ENCODE data around the gene PLCH1.
A peak's percentile ranks its signal among the peaks of the same experiment; 100 is the strongest.

PLCH1 gene

DNA sequence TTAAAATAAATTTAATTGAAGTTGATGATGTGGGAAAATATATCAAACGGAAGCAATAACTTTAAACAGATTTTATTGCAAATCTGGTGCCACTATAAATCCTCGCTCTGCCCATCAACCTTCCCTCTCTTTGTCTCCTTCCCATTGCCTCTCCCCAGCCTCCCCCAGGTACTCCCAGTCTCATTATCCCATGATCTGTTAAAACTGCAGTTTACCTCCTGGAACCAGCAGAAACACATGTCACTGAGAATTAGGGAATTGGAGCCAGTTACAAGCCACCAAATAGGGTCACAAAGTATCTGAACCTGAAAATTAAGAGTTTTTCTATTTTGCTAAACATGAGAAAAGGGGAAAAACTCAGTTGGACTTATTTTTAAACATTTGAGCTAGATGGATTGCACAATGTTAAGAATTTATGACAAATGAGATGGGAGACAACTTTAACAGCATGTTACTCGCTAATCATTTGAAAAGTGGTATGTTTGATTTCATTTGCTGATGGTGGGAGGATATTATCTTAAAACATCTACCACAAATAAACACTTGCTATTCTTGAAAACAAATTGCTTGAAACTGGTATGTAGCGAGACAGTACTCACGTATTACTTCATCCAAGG, 2.4 kb downstream of the PLCH1 start:
- Histone ChIP-seq H3K36me3 (no peaks in the 10 kb centered on the region), H3K27me3 (peaks cover 56% of the 10 kb centered on the region), H3K4me3 (ENCODE audit: low read depth, low read length) (no peak overlapping the region), H3K4me1 (no peaks in the 10 kb centered on the region), H3K9me3 (no peaks in the 10 kb centered on the region)
- no peak for DNase-seq
- TF ChIP-seq, protein P1, sequence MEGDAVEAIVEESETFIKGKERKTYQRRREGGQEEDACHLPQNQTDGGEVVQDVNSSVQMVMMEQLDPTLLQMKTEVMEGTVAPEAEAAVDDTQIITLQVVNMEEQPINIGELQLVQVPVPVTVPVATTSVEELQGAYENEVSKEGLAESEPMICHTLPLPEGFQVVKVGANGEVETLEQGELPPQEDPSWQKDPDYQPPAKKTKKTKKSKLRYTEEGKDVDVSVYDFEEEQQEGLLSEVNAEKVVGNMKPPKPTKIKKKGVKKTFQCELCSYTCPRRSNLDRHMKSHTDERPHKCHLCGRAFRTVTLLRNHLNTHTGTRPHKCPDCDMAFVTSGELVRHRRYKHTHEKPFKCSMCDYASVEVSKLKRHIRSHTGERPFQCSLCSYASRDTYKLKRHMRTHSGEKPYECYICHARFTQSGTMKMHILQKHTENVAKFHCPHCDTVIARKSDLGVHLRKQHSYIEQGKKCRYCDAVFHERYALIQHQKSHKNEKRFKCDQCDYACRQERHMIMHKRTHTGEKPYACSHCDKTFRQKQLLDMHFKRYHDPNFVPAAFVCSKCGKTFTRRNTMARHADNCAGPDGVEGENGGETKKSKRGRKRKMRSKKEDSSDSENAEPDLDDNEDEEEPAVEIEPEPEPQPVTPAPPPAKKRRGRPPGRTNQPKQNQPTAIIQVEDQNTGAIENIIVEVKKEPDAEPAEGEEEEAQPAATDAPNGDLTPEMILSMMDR (IDR thresholded peaks at IDR 0.05; ENCODE audit: low read depth, low read length) = no peak

DNA sequence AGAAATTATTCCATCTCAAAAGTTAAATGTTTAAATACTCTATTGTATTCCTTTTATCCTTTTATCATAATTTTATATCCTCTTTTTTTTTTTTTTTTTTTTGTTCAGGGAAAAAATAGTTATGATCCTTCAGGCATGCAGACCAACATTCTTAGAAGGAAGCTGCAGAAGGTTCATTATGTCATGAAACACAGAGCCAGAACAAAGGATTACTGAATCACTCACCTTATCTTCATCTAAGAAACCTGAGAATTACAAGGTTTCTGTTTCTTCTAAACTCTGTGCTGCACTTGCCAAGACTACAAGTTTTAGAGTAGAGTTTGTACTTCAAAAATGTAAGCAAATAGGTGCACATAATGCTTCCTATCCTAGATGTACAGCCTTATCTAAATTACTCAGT, 3.3 kb downstream of the PLCH1 start:
- peaks cover 50% of the 10 kb centered on the region for H3K27me3 ChIP-seq
- DNase-seq = no peak
- no peak overlapping the region for H3K4me3 ChIP-seq (ENCODE audit: low read depth, low read length)
- no peaks in the 10 kb centered on the region for H3K36me3 ChIP-seq
- no peaks in the 10 kb centered on the region for H3K4me1 ChIP-seq
- no peaks in the 10 kb centered on the region for H3K9me3 ChIP-seq
- TF ChIP-seq, protein P1 (IDR thresholded peaks at IDR 0.05; ENCODE audit: low read depth, low read length) = no peak

DNA sequence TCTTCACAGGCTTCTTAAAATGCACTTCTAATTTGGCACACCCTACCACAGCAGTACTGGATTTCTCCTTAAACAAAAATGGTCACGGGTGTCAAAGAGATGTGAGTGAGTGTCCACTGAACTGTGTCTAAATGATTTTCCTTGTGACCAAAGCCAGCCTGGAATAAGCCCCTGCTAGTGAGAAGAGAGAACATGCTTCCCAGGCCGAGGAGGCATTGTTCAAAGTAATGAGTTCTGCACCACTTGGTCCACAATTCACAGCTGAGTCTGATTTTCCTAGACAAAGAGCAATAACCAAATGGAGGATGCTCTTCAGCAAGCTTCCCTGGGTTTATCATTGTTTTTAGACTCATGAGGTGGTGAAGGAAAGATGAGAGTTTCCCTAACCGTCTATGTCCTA, 3.8 kb downstream of the PLCH1 start:
- TF ChIP-seq, protein P1 (IDR thresholded peaks at IDR 0.05; ENCODE audit: low read depth, low read length) = no peak
- Histone ChIP-seq H3K27me3 (peaks cover 45% of the 10 kb centered on the region), H3K4me3 (ENCODE audit: low read depth, low read length) (no peak overlapping the region), H3K4me1 (no peaks in the 10 kb centered on the region), H3K36me3 (no peaks in the 10 kb centered on the region), H3K9me3 (no peaks in the 10 kb centered on the region)
- no peak for DNase-seq

DNA sequence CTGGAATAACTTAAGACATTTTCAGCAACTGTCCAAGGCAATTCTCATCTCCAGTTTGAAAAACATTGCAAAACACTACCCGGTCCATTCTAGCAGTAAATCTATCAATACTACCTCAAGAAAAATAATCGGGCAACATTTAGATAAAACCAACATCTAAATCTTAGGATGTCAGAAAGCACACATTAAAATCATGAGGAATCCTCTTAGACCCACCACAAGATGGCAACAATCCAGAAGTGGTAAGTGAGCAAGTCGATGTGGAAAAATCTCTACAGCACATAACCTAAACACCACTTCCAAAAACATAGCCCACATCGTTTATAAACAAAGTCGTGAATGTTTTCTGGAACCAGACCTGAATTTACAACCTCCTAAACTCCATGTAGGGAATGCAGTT, 5.7 kb downstream of the PLCH1 start:
- no peak for DNase-seq
- TF ChIP-seq, protein P1 (IDR thresholded peaks at IDR 0.05; ENCODE audit: low read depth, low read length) = peak; percentile 29; the same call in 1 of the 2 replicates
- no peaks in the 10 kb centered on the region for H3K4me1 ChIP-seq
- no peaks in the 10 kb centered on the region for H3K9me3 ChIP-seq
- no peak overlapping the region for H3K4me3 ChIP-seq (ENCODE audit: low read depth, low read length)
- no peaks in the 10 kb centered on the region for H3K36me3 ChIP-seq
- H3K27me3 ChIP-seq = peaks cover 28% of the 10 kb centered on the region

DNA sequence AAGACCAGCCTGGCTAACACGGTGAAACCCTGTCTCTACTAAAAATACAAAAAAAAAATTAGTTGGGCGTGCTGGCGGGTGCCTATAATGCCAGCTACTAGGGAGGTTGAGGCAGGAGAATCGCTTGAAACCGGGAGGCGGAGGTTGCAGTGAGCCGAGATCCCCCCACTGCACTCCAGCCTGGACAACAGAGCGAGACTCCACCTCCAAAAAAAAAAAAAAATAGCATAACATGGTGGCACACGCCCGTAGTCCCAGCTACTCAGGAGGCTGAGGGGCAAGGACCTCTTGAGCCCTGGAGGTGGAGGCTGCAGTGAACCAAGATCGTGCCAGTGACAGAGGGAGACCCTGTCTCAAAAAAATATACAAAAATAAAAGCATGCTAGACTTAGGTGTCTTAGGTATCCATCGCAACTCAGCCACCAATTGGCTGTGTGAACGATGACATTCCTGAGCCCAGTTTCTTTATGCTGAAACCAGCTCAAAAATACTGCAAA, 6.2 kb downstream of the PLCH1 start:
- H3K4me3 ChIP-seq (ENCODE audit: low read depth, low read length) = no peak overlapping the region
- H3K27me3 ChIP-seq = peaks cover 22% of the 10 kb centered on the region
- no peaks in the 10 kb centered on the region for H3K9me3 ChIP-seq
- H3K36me3 ChIP-seq = no peaks in the 10 kb centered on the region
- TF ChIP-seq, protein P1 (IDR thresholded peaks at IDR 0.05; ENCODE audit: low read depth, low read length) = no peak
- no peak for DNase-seq
- H3K4me1 ChIP-seq = no peaks in the 10 kb centered on the region

DNA sequence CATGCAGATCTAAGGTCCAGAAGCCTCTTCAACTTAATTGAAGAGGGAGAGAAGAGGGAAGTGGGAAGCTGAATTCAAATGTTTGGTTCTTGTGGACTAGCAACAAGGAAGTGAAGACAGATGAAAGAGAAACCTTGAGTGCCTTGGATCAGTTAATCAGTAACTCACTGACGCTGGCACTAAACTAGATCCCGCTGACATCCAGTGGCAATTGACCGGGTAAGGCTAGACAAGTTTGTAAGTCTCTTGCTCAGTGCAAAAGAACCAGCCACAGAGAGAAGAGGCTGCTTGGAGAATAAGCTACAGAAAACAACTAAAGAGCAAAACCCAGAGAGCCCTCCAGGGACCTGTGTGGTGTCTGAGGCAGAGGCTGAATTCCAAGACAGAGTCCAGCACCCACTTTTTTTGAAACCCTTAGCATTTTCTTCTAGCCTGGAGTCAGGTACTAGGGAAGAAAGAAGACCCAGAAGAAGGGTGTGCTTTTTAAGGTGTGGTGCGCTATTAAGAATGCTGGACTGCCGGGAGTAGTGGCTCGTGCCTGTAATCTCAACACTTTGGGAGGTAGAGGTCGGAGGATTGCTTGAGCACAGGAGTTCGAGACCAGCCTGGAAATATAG, 6.9 kb downstream of the PLCH1 start:
- DNase-seq = no peak
- no peaks in the 10 kb centered on the region for H3K4me1 ChIP-seq
- H3K9me3 ChIP-seq = no peaks in the 10 kb centered on the region
- peaks cover 16% of the 10 kb centered on the region for H3K27me3 ChIP-seq
- H3K36me3 ChIP-seq = no peaks in the 10 kb centered on the region
- H3K4me3 ChIP-seq (ENCODE audit: low read depth, low read length) = no peak overlapping the region
- TF ChIP-seq, protein P1 (IDR thresholded peaks at IDR 0.05; ENCODE audit: low read depth, low read length) = no peak

Measured in BE2C (cell line).